ENCODE results near the gene NBEA.

NBEA gene

DNA sequence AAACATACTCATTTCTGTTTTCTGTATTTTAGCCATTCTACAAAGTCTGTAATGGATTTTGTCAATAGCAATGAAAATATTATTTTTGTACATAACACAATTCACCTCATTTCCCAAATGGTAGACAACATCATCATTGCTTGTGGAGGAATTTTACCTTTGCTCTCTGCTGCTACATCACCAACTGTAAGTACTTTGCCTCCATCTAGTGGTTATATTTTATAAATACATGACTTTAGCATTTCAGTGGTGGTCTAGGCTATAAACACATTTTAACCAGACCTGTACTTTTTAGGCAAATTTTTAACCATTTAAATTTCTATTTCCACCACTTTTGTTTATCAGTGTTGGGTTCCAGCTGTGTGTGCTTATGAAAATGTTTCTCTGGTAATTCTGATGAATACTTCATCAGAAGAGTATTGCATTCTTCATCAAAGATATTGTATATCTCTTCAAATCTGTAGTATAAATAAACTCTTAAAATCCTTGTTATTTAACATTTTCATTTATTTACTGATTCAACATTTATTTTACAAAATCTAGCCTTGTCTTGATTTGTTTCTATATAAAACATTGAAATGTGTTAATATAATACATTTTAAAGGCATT is 222.4 kb downstream of the NBEA start:
- no peak for DNase-seq (ENCODE audit: low read depth in 4 of 4, low spot score in 1 of 4)

DNA sequence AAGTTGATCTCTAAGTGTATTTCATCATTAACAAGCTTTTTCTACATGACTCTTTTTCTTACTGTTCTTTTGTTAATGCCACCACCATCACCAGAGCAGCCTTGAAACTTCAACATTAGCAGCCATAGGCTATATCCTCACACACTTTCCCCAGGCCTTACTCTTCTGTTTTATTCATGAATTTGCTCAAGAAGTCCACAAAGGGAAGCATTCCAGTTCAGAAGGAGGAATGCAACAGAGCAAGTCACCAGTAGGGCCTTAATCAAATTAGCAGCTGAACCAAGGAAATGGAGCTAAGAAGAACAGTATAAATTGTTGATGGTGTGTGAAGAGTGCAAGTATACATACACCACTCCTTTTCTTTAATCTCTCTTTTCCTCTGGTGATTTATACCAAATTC is 223.1 kb downstream of the NBEA start:
- no peak for DNase-seq (ENCODE audit: low read depth in 4 of 4, low spot score in 1 of 4)

GRCh38 chr13:35179494-35179893 is 237.4 kb downstream of the NBEA start:
- DNase-seq (ENCODE audit: low read depth in 4 of 4, low spot score in 1 of 4), result no peak

DNA sequence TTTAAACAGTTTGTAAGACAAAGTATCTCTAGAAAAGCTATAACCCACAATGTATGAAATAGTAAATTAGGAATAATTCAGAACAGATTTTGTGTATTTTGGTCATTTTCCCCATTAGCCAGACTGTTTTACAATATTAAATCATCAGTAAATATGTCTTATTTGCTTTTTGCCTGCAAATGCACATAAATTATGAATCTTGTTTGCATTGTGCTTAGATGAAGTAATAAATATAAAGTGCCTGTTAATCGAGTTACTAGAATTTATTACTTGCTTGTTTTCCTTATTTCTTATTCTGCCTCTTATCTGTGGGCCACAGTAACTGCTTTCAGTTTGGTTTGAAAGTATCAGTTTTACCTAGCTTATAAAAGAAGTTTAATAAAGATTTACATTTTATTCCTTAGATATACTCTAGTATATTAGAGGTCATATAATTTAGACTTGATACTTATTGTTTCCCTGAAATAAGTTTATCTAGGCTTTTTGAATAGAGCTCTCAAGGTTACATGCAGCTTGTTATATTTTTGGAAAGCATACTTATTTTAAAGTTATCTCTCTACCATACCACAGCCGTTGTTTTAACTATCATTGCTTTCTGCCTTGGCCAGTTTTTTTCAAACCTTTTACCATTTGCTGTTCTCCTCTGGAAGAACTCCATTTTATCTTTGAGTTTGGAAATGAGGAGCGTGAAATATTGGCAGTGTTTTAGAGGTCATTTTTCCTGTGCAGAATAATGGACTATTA is 238.0 kb downstream of the NBEA start:
- DNase-seq (ENCODE audit: low read depth in 4 of 4, low spot score in 1 of 4), result no peak

GRCh38 chr13:35190241-35190640 is 248.2 kb downstream of the NBEA start:
- DNase-seq (ENCODE audit: low read depth in 4 of 4, low spot score in 1 of 4), result no peak

- no peak for DNase-seq (ENCODE audit: low read depth in 4 of 4, low spot score in 1 of 4)
Measured at GRCh38 chr13:35191883-35192282, 249.8 kb downstream of the NBEA start.

- no peak for DNase-seq (ENCODE audit: low read depth in 4 of 4, low spot score in 1 of 4)
Measured at GRCh38 chr13:35198613-35199200, 256.6 kb downstream of the NBEA start.

- no peak for DNase-seq (ENCODE audit: low read depth in 4 of 4, low spot score in 1 of 4)
Measured at GRCh38 chr13:35208587-35208986, 266.5 kb downstream of the NBEA start.

GRCh38 chr13:35210261-35210660 is 268.2 kb downstream of the NBEA start:
- no peak for DNase-seq (ENCODE audit: low read depth in 4 of 4, low spot score in 1 of 4)

- no peak for DNase-seq (ENCODE audit: low read depth in 4 of 4, low spot score in 1 of 4)
Measured at GRCh38 chr13:35211949-35212348, 269.9 kb downstream of the NBEA start.

DNA sequence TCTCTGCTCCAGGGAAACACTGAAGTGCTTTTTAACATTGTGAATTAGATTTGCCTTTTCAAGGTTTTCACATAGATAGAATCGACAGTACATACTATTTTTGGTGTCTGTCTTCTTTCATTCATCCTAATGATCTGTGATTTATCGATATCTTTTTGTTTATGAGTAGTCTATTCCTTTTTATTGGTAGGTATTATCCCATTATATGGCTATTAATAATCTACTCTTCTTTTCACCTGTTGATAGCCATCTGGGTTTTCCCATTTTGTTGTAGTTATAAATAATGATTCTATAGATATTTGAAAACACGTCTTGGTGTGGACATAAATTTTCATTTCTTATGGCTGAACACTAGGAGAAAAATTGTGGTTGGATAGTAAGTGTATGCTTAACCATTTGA is 271.8 kb downstream of the NBEA start:
- no peak for DNase-seq (ENCODE audit: low read depth in 4 of 4, low spot score in 1 of 4)

DNA sequence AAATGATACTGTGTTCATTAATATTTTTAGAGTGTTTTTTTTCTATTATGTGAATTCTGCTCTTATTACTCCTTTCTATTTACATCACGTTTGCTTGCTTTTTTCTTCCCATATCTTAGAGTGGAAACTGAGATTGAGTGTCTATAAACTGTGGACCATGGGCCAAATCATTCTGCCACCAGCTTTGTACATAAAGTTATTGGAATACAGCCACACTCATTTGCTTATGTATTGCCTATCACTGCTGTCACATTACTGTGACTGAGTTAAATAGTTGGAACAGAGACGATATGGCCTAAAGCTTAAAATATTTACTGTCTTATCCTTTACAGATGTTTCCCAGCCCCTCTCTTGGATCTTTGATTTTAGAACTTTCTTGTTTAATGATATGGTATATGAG is 274.1 kb downstream of the NBEA start:
- no peak for DNase-seq (ENCODE audit: low read depth in 4 of 4, low spot score in 1 of 4)

GRCh38 chr13:35219021-35219420 is 277.0 kb downstream of the NBEA start:
- no peak for DNase-seq (ENCODE audit: low read depth in 4 of 4, low spot score in 1 of 4)

- DNase-seq (ENCODE audit: low read depth in 4 of 4, low spot score in 1 of 4), result no peak
Measured at GRCh38 chr13:35225159-35225558, 283.1 kb downstream of the NBEA start.

DNA sequence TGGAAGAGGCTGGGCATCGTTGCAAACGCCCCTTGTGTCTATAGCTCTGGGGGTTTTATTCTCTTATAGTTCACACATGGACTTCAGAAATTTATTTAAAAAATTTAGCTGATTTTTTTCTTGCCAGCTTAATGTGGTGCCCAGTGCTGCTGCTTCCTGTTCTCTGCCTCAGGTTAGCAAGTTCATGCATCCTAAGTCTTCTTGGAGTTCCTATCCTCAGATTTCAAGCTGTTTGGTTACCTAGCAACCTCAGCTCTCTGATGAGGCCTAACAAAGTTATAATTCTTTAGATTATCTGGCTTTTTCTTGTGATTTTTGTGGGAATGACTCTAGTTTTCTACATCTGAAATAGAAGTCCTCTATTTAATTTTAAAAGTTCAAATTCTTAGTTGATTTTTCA is 283.5 kb downstream of the NBEA start:
- DNase-seq (ENCODE audit: low read depth in 4 of 4, low spot score in 1 of 4), result no peak

GRCh38 chr13:35228536-35228935 is 286.5 kb downstream of the NBEA start:
- no peak for DNase-seq (ENCODE audit: low read depth in 4 of 4, low spot score in 1 of 4)

GRCh38 chr13:35231426-35231825 is 289.4 kb downstream of the NBEA start:
- DNase-seq (ENCODE audit: low read depth in 4 of 4, low spot score in 1 of 4), result no peak

- no peak for DNase-seq (ENCODE audit: low read depth in 4 of 4, low spot score in 1 of 4)
Measured at GRCh38 chr13:35238274-35238673, 296.2 kb downstream of the NBEA start.

DNA sequence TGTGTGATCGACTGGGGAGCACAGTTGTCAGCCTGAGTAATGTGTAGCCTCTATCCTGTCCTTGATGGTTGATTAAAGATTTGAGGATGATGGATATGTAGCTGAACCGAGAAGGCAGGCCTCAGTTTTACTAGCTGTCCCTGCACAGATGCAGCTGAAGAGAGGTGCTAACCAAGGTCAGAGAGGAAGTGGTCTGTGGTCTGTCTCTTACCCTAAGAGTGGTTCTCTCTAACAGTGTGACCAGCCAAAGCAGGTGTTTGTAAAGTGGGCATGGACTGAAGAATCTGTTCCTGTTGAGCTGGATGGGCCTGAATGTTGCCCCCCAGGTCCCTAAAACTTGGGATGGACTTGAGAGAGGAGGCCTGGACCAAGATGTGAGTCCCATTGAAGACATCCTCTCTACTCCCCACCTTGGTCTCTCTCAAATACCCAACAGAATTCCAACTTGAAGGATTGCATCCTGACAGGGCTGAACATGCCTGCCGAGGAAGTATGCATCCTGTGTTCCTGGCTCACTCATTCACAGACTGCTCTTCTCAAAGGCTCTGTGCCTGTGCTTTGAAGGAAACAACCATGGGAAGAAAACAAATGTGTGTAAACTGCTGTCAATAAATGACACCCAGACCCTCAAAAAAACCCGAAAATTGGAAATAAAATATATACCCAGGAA is 310.6 kb downstream of the NBEA start:
- no peak for DNase-seq (ENCODE audit: low read depth in 4 of 4, low spot score in 1 of 4)

GRCh38 chr13:35255241-35255640 is 313.2 kb downstream of the NBEA start:
- no peak for DNase-seq (ENCODE audit: low read depth in 4 of 4, low spot score in 1 of 4)

DNA sequence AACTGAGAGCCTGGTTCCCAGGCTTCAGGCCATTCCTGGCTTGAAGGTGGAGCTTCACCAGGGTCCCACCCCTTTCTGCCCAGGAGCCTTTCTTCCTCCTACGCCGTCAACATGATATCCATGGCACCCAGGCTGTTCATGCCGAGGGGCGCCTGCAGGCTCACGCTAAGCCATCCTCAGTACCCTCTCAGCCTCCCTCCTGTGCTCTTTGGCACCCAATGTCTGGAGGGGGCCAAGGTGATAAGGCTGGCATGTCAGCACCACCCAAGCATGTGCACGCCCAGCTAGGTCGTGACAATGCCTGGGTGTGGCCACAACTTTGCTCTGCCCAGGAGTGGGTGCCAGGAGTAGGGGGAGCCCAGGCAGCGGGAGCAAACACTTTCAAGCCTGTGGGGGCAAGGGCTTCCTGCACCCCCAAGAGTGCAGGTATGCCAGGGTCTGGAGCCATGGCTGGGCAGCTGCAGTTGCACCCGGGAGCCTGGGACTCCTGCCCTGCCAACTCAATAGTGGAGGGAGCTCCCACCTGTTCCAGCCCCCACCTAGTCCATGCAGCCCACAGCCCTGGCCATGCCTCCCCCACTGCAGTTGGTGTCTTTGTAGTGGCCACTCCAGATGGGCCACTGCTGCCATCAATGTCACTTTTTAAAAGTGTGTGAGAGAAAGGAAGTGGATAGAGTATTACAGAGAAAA is 314.5 kb downstream of the NBEA start:
- DNase-seq (ENCODE audit: low read depth in 4 of 4, low spot score in 1 of 4), result no peak

DNA sequence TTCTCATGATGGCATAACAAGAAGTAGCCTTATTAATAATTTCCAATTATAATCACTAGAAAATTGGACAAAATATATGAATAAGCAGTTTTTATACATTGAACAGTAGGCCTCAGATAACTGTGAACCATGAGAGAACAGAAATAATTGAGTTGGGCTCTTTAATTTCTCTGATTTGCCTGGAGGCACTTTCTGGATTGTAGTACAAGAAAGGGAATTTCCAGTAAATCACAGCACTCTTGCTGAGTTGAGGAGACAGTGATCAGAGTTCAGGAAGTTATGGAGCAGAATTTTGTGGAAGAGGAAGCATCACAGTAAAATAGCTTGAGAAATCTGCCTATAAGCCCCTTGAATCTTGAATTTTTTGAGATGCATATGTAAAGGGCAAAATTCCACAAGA is 318.2 kb downstream of the NBEA start:
- DNase-seq (ENCODE audit: low read depth in 4 of 4, low spot score in 1 of 4), result no peak

Data from stimulated activated CD4-positive, alpha-beta T cell treated with anti-CD3 and anti-CD28 coated beads, Interleukin-1b, Interleukin-23, amount 100 ng/mL, for 24 hours (primary cell).